Suprapubic skin (tissue), 4 donors: ENCODE results near the gene MOB4. TPM values are rescaled to one million over a fixed set of nuclear protein-coding genes. Genes with fewer than 3 reads are reported as not detected.
"Not testable (repeated sequence)": the region's sequence is repeated elsewhere in the genome, so short reads cannot be mapped to it uniquely, and the experiment has no call there.

Experiments
- DNase-seq, 2 donors: peaks; one replicate each; pipeline ENCODE4 v3.0.0-alpha.2; 2019; ENCODE audit warnings: low spot score in 2 of 2
- H3K27ac ChIP-seq: fragments of 200-600 bp; sonication (generic); one replicate; pipeline ENCODE4 v1.5.1; 2019
- H3K27me3 ChIP-seq: fragments of 200-600 bp; sonication (generic); one replicate; pipeline ENCODE4 v1.5.1; 2019
- H3K36me3 ChIP-seq: fragments of 200-600 bp; sonication (generic); one replicate; pipeline ENCODE4 v1.5.1; 2019
- H3K4me1 ChIP-seq: fragments of 200-600 bp; sonication (generic); one replicate; pipeline ENCODE4 v1.5.1; 2019
- H3K4me3 ChIP-seq: fragments of 200-600 bp; sonication (generic); one replicate; pipeline ENCODE4 v1.5.1; 2019; ENCODE audit warnings: mild to moderate bottlenecking
- H3K9me3 ChIP-seq: fragments of 200-600 bp; sonication (generic); one replicate; pipeline ENCODE4 v1.5.1; 2019
- CTCF ChIP-seq, 2 donors: fragments of 200-600 bp in 1 of 2; fragments of 450-650 bp in 1 of 2; sonication (generic) in 1 of 2; IDR thresholded peaks; one replicate each; pipeline ENCODE4 v1.5.1; 2016 to 2019; ENCODE audit warnings: antibody characterized with exemption in 2 of 2, mild to moderate bottlenecking in 1 of 2, moderate library complexity in 1 of 2
- EP300 ChIP-seq: sonication (generic); formaldehyde crosslinking; IDR thresholded peaks from one replicate; pipeline ENCODE4 v1.6.1; 2017; ENCODE audit warnings: antibody characterized with exemption
- POLR2A ChIP-seq, 2 donors: fragments of 450-650 bp; IDR thresholded peaks; one replicate each; pipeline ENCODE4 v1.6.1; 2017; ENCODE audit warnings: antibody characterized with exemption in 2 of 2, mild to moderate bottlenecking in 2 of 2, moderate library complexity in 2 of 2
- POLR2AphosphoS5 ChIP-seq, 3 donors: sonication (generic); formaldehyde crosslinking; IDR thresholded peaks; one replicate each; pipeline ENCODE4 v1.6.1; 2017; ENCODE audit warnings: antibody characterized with exemption in 3 of 3
- WGBS: methylation state at CpG from one replicate; pipeline ENCODE4 v1.1.5; 2018; 5-methylcytosine and 5-hydroxymethylcytosine counted together
- total RNA-seq, 4 donors: library from RNA; depleted of rRNA; stranded (reverse); fragments of >200 nt; gene quantifications; one replicate each; pipeline ENCODE4 v1.1.0, GENCODE V29; 2016

MOB4 gene
- 10 to 100 TPM; 17.8 to 30.4 (median 22.6) TPM for total RNA-seq

GRCh38 chr2:197515739-197516392 is at the start of gene MOB4:
MOB4 (plus strand) TSS chr2:197516066; CDS start chr2:197516087, 21 bp downstream.
- Histone ChIP-seq H3K4me3 (peak within 1 kb of the TSS; percentile 94), H3K36me3 (no peaks in the 10 kb centered on the region), H3K4me1 (peaks cover 26% of the 10 kb centered on the region), H3K27me3 (no peaks in the 10 kb centered on the region), H3K9me3 (no peaks in the 10 kb centered on the region), H3K27ac (peak within 1 kb of the TSS; percentile 90)
- no peak for TF ChIP-seq EP300
- peak; percentile 65 to 88 for TF ChIP-seq POLR2A (IDR thresholded peaks at IDR 0.05)
- peak; percentile 79 to 97 (median 94) for TF ChIP-seq POLR2AphosphoS5 (IDR thresholded peaks at IDR 0.05)
- no peak for TF ChIP-seq CTCF (IDR thresholded peaks at IDR 0.05)
- 1% methylated on average over 31 of the region's 66 CpGs for WGBS
- peak; percentile 96 for DNase-seq

GRCh38 chr2:197472166-197472565 is 43.7 kb upstream of the MOB4 start:
- Histone ChIP-seq H3K4me3 (no peak overlapping the region), H3K27ac (no peak overlapping the region), H3K9me3 (no peaks in the 10 kb centered on the region), H3K27me3 (no peaks in the 10 kb centered on the region), H3K36me3 (peaks cover 85% of the 10 kb centered on the region), H3K4me1 (no peaks in the 10 kb centered on the region)
- 98% methylated on average over 5 of the region's 5 CpGs for WGBS
- TF ChIP-seq CTCF (IDR thresholded peaks at IDR 0.05), result no peak
- TF ChIP-seq EP300, result no peak
- TF ChIP-seq POLR2A (IDR thresholded peaks at IDR 0.05), result no peak
- no peak for TF ChIP-seq POLR2AphosphoS5 (IDR thresholded peaks at IDR 0.05)
- DNase-seq, result no peak

- H3K4me1 ChIP-seq, result no peaks in the 10 kb centered on the region
- TF ChIP-seq CTCF (IDR thresholded peaks at IDR 0.05), result no peak
- no peak for TF ChIP-seq POLR2A (IDR thresholded peaks at IDR 0.05)
- TF ChIP-seq EP300, result no peak
- no peak for TF ChIP-seq POLR2AphosphoS5 (IDR thresholded peaks at IDR 0.05)
- no peak for DNase-seq
- no peak overlapping the region for H3K27ac ChIP-seq
- 97% methylated on average over 3 of the region's 3 CpGs for WGBS
- peaks cover 6% of the 10 kb centered on the region for H3K9me3 ChIP-seq
- peaks cover 75% of the 10 kb centered on the region for H3K36me3 ChIP-seq
- no peaks in the 10 kb centered on the region for H3K27me3 ChIP-seq
- H3K4me3 ChIP-seq, result no peak overlapping the region
These were observed 38.1 kb upstream of the MOB4 start for GRCh38 chr2:197477797-197478196.

- Histone ChIP-seq H3K27me3 (no peaks in the 10 kb centered on the region), H3K4me3 (no peak overlapping the region), H3K27ac (no peak overlapping the region), H3K9me3 (peaks cover 17% of the 10 kb centered on the region), H3K4me1 (no peaks in the 10 kb centered on the region), H3K36me3 (peaks cover 64% of the 10 kb centered on the region)
- no peak for DNase-seq
- TF ChIP-seq CTCF (IDR thresholded peaks at IDR 0.05), result no peak
- no peak for TF ChIP-seq POLR2A (IDR thresholded peaks at IDR 0.05)
- TF ChIP-seq EP300, result no peak
- 92% methylated on average over 9 of the region's 9 CpGs for WGBS
These were observed 35.5 kb upstream of the MOB4 start for GRCh38 chr2:197480165-197481036.

GRCh38 chr2:197484248-197484647 is 31.6 kb upstream of the MOB4 start:
- not testable (repeated sequence) for H3K27me3 ChIP-seq, DNase-seq, H3K4me1 ChIP-seq, H3K4me3 ChIP-seq, H3K27ac ChIP-seq
- WGBS, result 93% methylated on average over 3 of the region's 3 CpGs
- H3K9me3 ChIP-seq, result peaks cover 17% of the 10 kb centered on the region
- H3K36me3 ChIP-seq, result peaks cover 65% of the 10 kb centered on the region
